ENCODE data around the gene HIVEP3.
A peak's percentile ranks its signal among the peaks of the same experiment; 100 is the strongest.

Gene HIVEP3

GRCh38 chr1:41883507-41883906 is 35.2 kb downstream of the HIVEP3 start:
- Histone ChIP-seq H3K79me2 (ENCODE audit: insufficient read depth, low read length) (no peaks in the 10 kb centered on the region), H3K9me3 (ENCODE audit: insufficient read depth, low read depth, low read length) (no peaks in the 10 kb centered on the region), H3F3A (ENCODE audit: low read depth) (peaks cover 7% of the 10 kb centered on the region; the same call in 1 of the 2 replicates), H3K4me1 (ENCODE audit: insufficient read depth, low read length, poor library complexity, severe bottlenecking) (peaks cover 39% of the 10 kb centered on the region), H3K9ac (ENCODE audit: low read depth, low read length, poor library complexity, severe bottlenecking) (no peak overlapping the region), H3K4me2 (ENCODE audit: low read depth, low read length, poor library complexity, severe bottlenecking) (no peak overlapping the region), H3K27me3 (ENCODE audit: insufficient read depth, low read length, poor library complexity, severe bottlenecking) (no peaks in the 10 kb centered on the region), H3K4me3 (ENCODE audit: low read length, poor library complexity, severe bottlenecking) (no peak overlapping the region), H2AFZ (ENCODE audit: low read length) (no peak overlapping the region), H4K20me1 (ENCODE audit: insufficient read depth, low read length, poor library complexity, severe bottlenecking) (no peaks in the 10 kb centered on the region), H3K36me3 (ENCODE audit: insufficient read depth, low read length) (no peaks in the 10 kb centered on the region), H3K9me2 (replicated peaks; ENCODE audit: low read depth, low read length) (no peaks in the 10 kb centered on the region)
- TF ChIP-seq EZH2phosphoT487 (IDR thresholded peaks at IDR 0.05; ENCODE audit: borderline replicate concordance) (no peak), CTCF (conservative IDR thresholded peaks at IDR 0.05; ENCODE audit: low read length) (no peak)

GRCh38 chr1:41882486-41882885 is 36.2 kb downstream of the HIVEP3 start:
- H3F3A ChIP-seq (ENCODE audit: low read depth) = peaks cover 7% of the 10 kb centered on the region; the same call in 1 of the 2 replicates
- no peaks in the 10 kb centered on the region for H3K36me3 ChIP-seq (ENCODE audit: insufficient read depth, low read length)
- H3K4me2 ChIP-seq (ENCODE audit: low read depth, low read length, poor library complexity, severe bottlenecking) = peak overlapping the region; percentile 61
- no peaks in the 10 kb centered on the region for H4K20me1 ChIP-seq (ENCODE audit: insufficient read depth, low read length, poor library complexity, severe bottlenecking)
- H3K9me3 ChIP-seq (ENCODE audit: insufficient read depth, low read depth, low read length) = no peaks in the 10 kb centered on the region
- H3K4me1 ChIP-seq (ENCODE audit: insufficient read depth, low read length, poor library complexity, severe bottlenecking) = peaks cover 43% of the 10 kb centered on the region
- TF ChIP-seq EZH2phosphoT487 (IDR thresholded peaks at IDR 0.05; ENCODE audit: borderline replicate concordance) = no peak
- H3K79me2 ChIP-seq (ENCODE audit: insufficient read depth, low read length) = no peaks in the 10 kb centered on the region
- H3K27me3 ChIP-seq (ENCODE audit: insufficient read depth, low read length, poor library complexity, severe bottlenecking) = no peaks in the 10 kb centered on the region
- no peaks in the 10 kb centered on the region for H3K9me2 ChIP-seq (replicated peaks; ENCODE audit: low read depth, low read length)
- H3K4me3 ChIP-seq (ENCODE audit: low read length, poor library complexity, severe bottlenecking) = peak overlapping the region; percentile 39
- peak overlapping the region; percentile 5 for H2AFZ ChIP-seq (ENCODE audit: low read length)
- peak overlapping the region; percentile 47 for H3K9ac ChIP-seq (ENCODE audit: low read depth, low read length, poor library complexity, severe bottlenecking)

- no peaks in the 10 kb centered on the region for H4K20me1 ChIP-seq (ENCODE audit: insufficient read depth, low read length, poor library complexity, severe bottlenecking)
- no peak for TF ChIP-seq CTCF (conservative IDR thresholded peaks at IDR 0.05; ENCODE audit: low read length)
- no peak for TF ChIP-seq EZH2phosphoT487 (IDR thresholded peaks at IDR 0.05; ENCODE audit: borderline replicate concordance)
- H3K9ac ChIP-seq (ENCODE audit: low read depth, low read length, poor library complexity, severe bottlenecking) = peak overlapping the region; percentile 47
- H3K79me2 ChIP-seq (ENCODE audit: insufficient read depth, low read length) = no peaks in the 10 kb centered on the region
- H3K4me3 ChIP-seq (ENCODE audit: low read length, poor library complexity, severe bottlenecking) = peak overlapping the region; percentile 39
- no peaks in the 10 kb centered on the region for H3K9me2 ChIP-seq (replicated peaks; ENCODE audit: low read depth, low read length)
- H3K4me1 ChIP-seq (ENCODE audit: insufficient read depth, low read length, poor library complexity, severe bottlenecking) = peaks cover 46% of the 10 kb centered on the region
- H3K27me3 ChIP-seq (ENCODE audit: insufficient read depth, low read length, poor library complexity, severe bottlenecking) = no peaks in the 10 kb centered on the region
- H3K36me3 ChIP-seq (ENCODE audit: insufficient read depth, low read length) = no peaks in the 10 kb centered on the region
- H3K4me2 ChIP-seq (ENCODE audit: low read depth, low read length, poor library complexity, severe bottlenecking) = peak overlapping the region; percentile 61
- peaks cover 7% of the 10 kb centered on the region; the same call in 1 of the 2 replicates for H3F3A ChIP-seq (ENCODE audit: low read depth)
- H3K9me3 ChIP-seq (ENCODE audit: insufficient read depth, low read depth, low read length) = no peaks in the 10 kb centered on the region
- H2AFZ ChIP-seq (ENCODE audit: low read length) = peak overlapping the region; percentile 5
These were observed 36.6 kb downstream of the HIVEP3 start for GRCh38 chr1:41882068-41882477.

Data from Loucy (cell line).